Endothelial cell of umbilical vein (primary cell): ENCODE results near the gene SPTLC2. TPM values are rescaled to one million over a fixed set of nuclear protein-coding genes. Genes with fewer than 3 reads are reported as not detected.

Source experiments
- BruUV-seq: library from RNA; stranded (reverse); fragments of 400-500 nt; replicated peaks from 2 replicates; lab custom pipeline; 2021; lab: Mats Ljungman, UMichigan
- CTCF ChIA-PET: fragments of 300-600, 350-600 bp; sonication (Branson Sonifier 250); formaldehyde crosslinking; loops from one replicate; lab custom pipeline; 2021; ENCODE audit warnings: antibody characterized with exemption, inconsistent platforms; lab: Charles Lee
- POLR2A ChIA-PET: fragments of 300-600, 350-600 bp; sonication (Branson Sonifier 250); formaldehyde crosslinking; loops from one replicate; lab custom pipeline; 2021; ENCODE audit warnings: antibody characterized with exemption, inconsistent platforms; lab: Charles Lee
- DNase-seq: peaks from one replicate; pipeline ENCODE4 v3.0.0-alpha.2; 2011; ENCODE audit warnings: low read depth, low spot score
- FAIRE-seq: peaks from 2 replicates; lab custom pipeline; 2011; peaks lifted over from hg19 to GRCh38; lab: Jason Lieb, UNC
- H2AFZ ChIP-seq: 2 replicates; pipeline ENCODE4 v1.6.0; 2012; ENCODE audit warnings: low read depth, low read length, control low read depth, inconsistent platforms
- H3K27ac ChIP-seq: 2 replicates; pipeline ENCODE4 v1.5.1; 2011; ENCODE audit warnings: low read depth, mild to moderate bottlenecking, control low read depth, low read length, moderate library complexity; ENCODE audit not compliant: insufficient read depth
- H3K27me3 ChIP-seq, 2 experiments: 2 replicates each; pipeline versions ENCODE4 v1.6.0 to v1.6.1; 2011; ENCODE audit warnings: low read length in 2 of 2, mixed read lengths in 1 of 2; ENCODE audit not compliant: control insufficient read depth in 2 of 2, insufficient read depth in 2 of 2
- H3K36me3 ChIP-seq, 2 experiments: 2 replicates in 1 of 2; 3 replicates in 1 of 2; pipeline ENCODE4 v1.5.1; 2011; ENCODE audit warnings: low read length in 2 of 2, mild to moderate bottlenecking in 1 of 2, moderate library complexity in 1 of 2; ENCODE audit not compliant: control insufficient read depth in 2 of 2, insufficient read depth in 2 of 2; ENCODE audit errors: extremely low read depth in 1 of 2
- H3K4me1 ChIP-seq: 3 replicates; pipeline ENCODE4 v1.5.1; 2011; ENCODE audit warnings: mild to moderate bottlenecking, low read length; ENCODE audit not compliant: control insufficient read depth, insufficient read depth; ENCODE audit errors: extremely low read depth
- H3K4me2 ChIP-seq: 2 replicates; pipeline ENCODE4 v1.6.1; 2011; ENCODE audit warnings: low read length, control low read depth, mixed read lengths; ENCODE audit not compliant: insufficient read depth
- H3K4me3 ChIP-seq, 3 experiments: fragments of 200-600 bp in 1 of 3; sonication (generic), shearing (Covaris generic) in 1 of 3; replicated peaks in 1 of 3; 2 replicates each; pipeline ENCODE4 v1.5.1; 2011 to 2016; ENCODE audit warnings: control low read depth in 3 of 3, low read length in 3 of 3, mild to moderate bottlenecking in 2 of 3, inconsistent platforms in 1 of 3, low read depth in 1 of 3, moderate library complexity in 1 of 3; ENCODE audit not compliant: insufficient read depth in 1 of 3
- H3K79me2 ChIP-seq: 2 replicates; pipeline ENCODE4 v1.6.0; 2012; ENCODE audit warnings: low read length, inconsistent platforms; ENCODE audit not compliant: control insufficient read depth, insufficient read depth
- H3K9ac ChIP-seq: replicated peaks from 2 replicates; pipeline ENCODE3; 2011; ENCODE audit warnings: low read length, control low read depth; ENCODE audit not compliant: insufficient read depth; ENCODE audit errors: extremely low read depth
- H3K9me1 ChIP-seq: replicated peaks from 3 replicates; pipeline ENCODE4 v1.6.0; 2011; ENCODE audit warnings: mild to moderate bottlenecking, low read length; ENCODE audit not compliant: control insufficient read depth, insufficient read depth; ENCODE audit errors: extremely low read depth
- H3K9me3 ChIP-seq: replicated peaks from 2 replicates; pipeline ENCODE4 v1.5.1; 2012; ENCODE audit warnings: low read length, inconsistent platforms; ENCODE audit not compliant: control insufficient read depth, insufficient read depth
- H4K20me1 ChIP-seq: replicated peaks from 2 replicates; pipeline ENCODE3; 2011; ENCODE audit warnings: mild to moderate bottlenecking, low read length; ENCODE audit not compliant: control insufficient read depth, insufficient read depth; ENCODE audit errors: extremely low read depth
- EZH2 ChIP-seq: IDR thresholded peaks from 2 replicates; pipeline ENCODE4 v1.6.1; 2012; ENCODE audit warnings: borderline replicate concordance, low read depth, mild to moderate bottlenecking, moderate library complexity, low read length, inconsistent platforms; ENCODE audit not compliant: severe bottlenecking
- FOS ChIP-seq: IDR thresholded peaks from 2 replicates; pipeline ENCODE4 v1.6.1; 2011; ENCODE audit warnings: mild to moderate bottlenecking, low read length, moderate library complexity, borderline replicate concordance; ENCODE audit not compliant: insufficient read depth
- GATA2 ChIP-seq: IDR thresholded peaks from 2 replicates; pipeline ENCODE4 v1.7.0; 2011; ENCODE audit warnings: low read depth, mild to moderate bottlenecking, moderate library complexity, mixed read lengths, low read length; ENCODE audit not compliant: insufficient read length, insufficient read depth
- JUN ChIP-seq: IDR thresholded peaks from 2 replicates; pipeline ENCODE4 v1.6.1; 2011; ENCODE audit warnings: borderline replicate concordance, low read depth; ENCODE audit not compliant: insufficient read length, insufficient read depth
- MYC ChIP-seq: IDR thresholded peaks from one replicate; pipeline ENCODE4 v1.6.1; 2011; ENCODE audit warnings: mild to moderate bottlenecking, low read depth, low read length
- POLR2A ChIP-seq: IDR thresholded peaks from 2 replicates; pipeline ENCODE4 v1.6.1; 2012; ENCODE audit warnings: low read depth, mild to moderate bottlenecking, control low read depth, low read length
- POLR2AphosphoS5 ChIP-seq: IDR thresholded peaks from 2 replicates; pipeline ENCODE4 v1.6.1; 2012; ENCODE audit warnings: low read depth, mild to moderate bottlenecking, control low read depth, low read length, moderate library complexity; ENCODE audit not compliant: insufficient read depth
- dilution Hi-C: fragments of 300-500 bp; cut with MboI; formaldehyde crosslinking; loops from one replicate; pipeline ENCODE4 v1.15.0; 2019; ENCODE audit warnings: low sequenced_read_pairs; ENCODE audit not compliant: extremely low pct_ligation_motif_present
- intact Hi-C: fragments of 100-400 bp; cut with micrococcal nuclease; formaldehyde crosslinking; loops from one replicate; pipeline ENCODE4 v1.10.0; 2022
- polyA plus RNA-seq, 4 experiments: library from polyadenylated mRNA; depleted of rRNA in 3 of 4; stranded (reverse) in 3 of 4; unstranded in 1 of 4; fragments of >200 nt; gene quantifications; 2 replicates each; pipeline versions ENCODE4 v1.2.1 to v1.2.3, GENCODE V29; 2011 to 2012; ENCODE audit warnings: missing spikeins in 1 of 4
- total RNA-seq: library from RNA; stranded (reverse); gene quantifications from 2 replicates; pipeline ENCODE4 v1.2.3, GENCODE V29; 2021
- TF ChIP-seq, protein P1 (sequence below): IDR thresholded peaks from 2 replicates; pipeline ENCODE4 v1.6.1; 2011; ENCODE audit not compliant: insufficient read depth, insufficient read length
- TF ChIP-seq, protein P2 (sequence below), 2 donors: IDR thresholded peaks; 1 replicate in 1 of 2; 2 replicates in 1 of 2; pipeline ENCODE4 v1.5.1; 2011; ENCODE audit warnings: low read length in 2 of 2, mild to moderate bottlenecking in 2 of 2, moderate library complexity in 2 of 2, control low read depth in 1 of 2, inconsistent platforms in 1 of 2, low read depth in 1 of 2; ENCODE audit not compliant: insufficient read depth in 1 of 2; ENCODE audit errors: extremely low read depth in 1 of 2

Gene SPTLC2
- total and polyA plus RNA-seq, 2 donors (not counting 3 experiments of a cell fraction or from before 2014, with no cell fraction given), result 19.1 to 71.3 TPM

DNA sequence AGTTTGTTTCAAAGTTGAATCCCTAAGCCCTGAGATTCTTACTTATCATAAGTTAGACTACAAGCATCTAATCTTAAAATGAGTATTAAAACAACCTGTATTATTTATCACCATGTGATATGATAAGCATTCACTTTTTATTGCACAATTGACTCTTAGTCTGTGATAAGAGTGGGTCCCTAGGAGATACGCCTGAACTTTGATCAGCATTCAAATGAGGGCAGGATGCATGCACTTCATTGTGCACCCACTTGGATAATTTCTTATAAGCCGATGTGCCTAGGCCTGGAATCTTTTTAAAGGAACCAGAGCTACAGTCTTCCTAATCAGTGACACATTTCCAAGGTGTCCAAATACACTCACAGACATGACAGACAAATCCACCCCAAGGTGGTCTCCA is 31.4 kb upstream of the SPTLC2 start:
- CTCF ChIA-PET, result interaction anchor here (1.1 to 1.7 kb wide), 2 partner anchors 9 to 10 kb away, joined by 3 to 4 read pairs; no protein-coding TSS in a partner anchor
- POLR2A ChIA-PET, result no interaction called here
- H3K27ac ChIP-seq, result no peak overlapping the region
- no peaks in the 10 kb centered on the region for H4K20me1 ChIP-seq
- DNase-seq (no peak), FAIRE-seq (no peak)
- no peaks in the 10 kb centered on the region for H3K36me3 ChIP-seq
- BruUV-seq, result no TSS peak
- intact Hi-C loops, result no loop called here
- no peaks in the 10 kb centered on the region for H3K9me3 ChIP-seq
- H3K27me3 ChIP-seq, result no peaks in the 10 kb centered on the region
- H3K4me1 ChIP-seq, result no peaks in the 10 kb centered on the region
- H2AFZ ChIP-seq, result no peak overlapping the region
- H3K9ac ChIP-seq, result no peak overlapping the region
- H3K4me2 ChIP-seq, result no peak overlapping the region
- dilution Hi-C loops, result no loop called here
- H3K79me2 ChIP-seq, result no peaks in the 10 kb centered on the region
- H3K4me3 ChIP-seq, result no peak overlapping the region
- TF ChIP-seq MYC, result no peak
- TF ChIP-seq EZH2, result no peak
- TF ChIP-seq FOS, result no peak
- no peak for TF ChIP-seq GATA2
- TF ChIP-seq, protein P1, sequence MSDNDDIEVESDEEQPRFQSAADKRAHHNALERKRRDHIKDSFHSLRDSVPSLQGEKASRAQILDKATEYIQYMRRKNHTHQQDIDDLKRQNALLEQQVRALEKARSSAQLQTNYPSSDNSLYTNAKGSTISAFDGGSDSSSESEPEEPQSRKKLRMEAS, result no peak
- H3K9me1 ChIP-seq, result no peaks in the 10 kb centered on the region

DNA sequence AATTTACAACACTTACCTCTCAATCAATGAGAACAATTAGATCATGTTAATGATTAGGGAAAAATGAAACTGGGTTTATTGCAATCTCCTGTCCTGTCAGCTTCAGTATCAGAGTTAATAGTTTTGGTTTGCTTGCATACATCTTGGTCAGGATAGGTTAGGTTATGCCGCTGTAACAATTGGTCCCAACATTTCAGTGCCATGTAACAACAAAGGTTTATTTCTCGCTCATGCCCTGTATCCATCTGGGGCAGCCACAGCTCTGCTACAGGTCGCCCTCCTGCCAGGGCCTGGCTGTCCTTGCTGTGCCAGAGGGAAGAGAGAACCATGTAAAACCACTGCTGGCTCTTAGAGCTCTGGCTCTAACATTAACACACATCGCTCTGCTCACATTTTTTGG is 30.5 kb upstream of the SPTLC2 start:
- Histone ChIP-seq H2AFZ (no peak overlapping the region), H3K36me3 (no peaks in the 10 kb centered on the region), H3K27ac (no peak overlapping the region), H3K9me3 (no peaks in the 10 kb centered on the region), H3K9me1 (no peaks in the 10 kb centered on the region), H3K4me3 (no peak overlapping the region), H4K20me1 (no peaks in the 10 kb centered on the region), H3K79me2 (no peaks in the 10 kb centered on the region), H3K27me3 (no peaks in the 10 kb centered on the region), H3K4me2 (no peak overlapping the region), H3K9ac (no peak overlapping the region), H3K4me1 (peaks cover 6% of the 10 kb centered on the region)
- dilution Hi-C loops, result no loop called here
- DNase-seq (no peak), FAIRE-seq (no peak)
- TF ChIP-seq GATA2 (no peak), MYC (no peak), EZH2 (no peak), FOS (no peak), POLR2A (no peak), POLR2AphosphoS5 (no peak), JUN (no peak)
- TF ChIP-seq, protein P1, result no peak
- TF ChIP-seq, protein P2, sequence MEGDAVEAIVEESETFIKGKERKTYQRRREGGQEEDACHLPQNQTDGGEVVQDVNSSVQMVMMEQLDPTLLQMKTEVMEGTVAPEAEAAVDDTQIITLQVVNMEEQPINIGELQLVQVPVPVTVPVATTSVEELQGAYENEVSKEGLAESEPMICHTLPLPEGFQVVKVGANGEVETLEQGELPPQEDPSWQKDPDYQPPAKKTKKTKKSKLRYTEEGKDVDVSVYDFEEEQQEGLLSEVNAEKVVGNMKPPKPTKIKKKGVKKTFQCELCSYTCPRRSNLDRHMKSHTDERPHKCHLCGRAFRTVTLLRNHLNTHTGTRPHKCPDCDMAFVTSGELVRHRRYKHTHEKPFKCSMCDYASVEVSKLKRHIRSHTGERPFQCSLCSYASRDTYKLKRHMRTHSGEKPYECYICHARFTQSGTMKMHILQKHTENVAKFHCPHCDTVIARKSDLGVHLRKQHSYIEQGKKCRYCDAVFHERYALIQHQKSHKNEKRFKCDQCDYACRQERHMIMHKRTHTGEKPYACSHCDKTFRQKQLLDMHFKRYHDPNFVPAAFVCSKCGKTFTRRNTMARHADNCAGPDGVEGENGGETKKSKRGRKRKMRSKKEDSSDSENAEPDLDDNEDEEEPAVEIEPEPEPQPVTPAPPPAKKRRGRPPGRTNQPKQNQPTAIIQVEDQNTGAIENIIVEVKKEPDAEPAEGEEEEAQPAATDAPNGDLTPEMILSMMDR (IDR thresholded peaks at IDR 0.05; ENCODE audit: extremely low read depth in 1 of 2, insufficient read depth in 1 of 2, low read depth in 1 of 2, low read length in 2 of 2), result no peak
- no TSS peak for BruUV-seq
- intact Hi-C loops, result no loop called here
- POLR2A ChIA-PET, result no interaction called here
- CTCF ChIA-PET, result interaction anchor here (1.7 kb wide), 1 partner anchor 10 kb away, joined by 4 read pairs; no protein-coding TSS in a partner anchor
